Left cardiac atrium (tissue), 4 donors: ENCODE measurements around the gene GPR151. TPM values are rescaled to one million over a fixed set of nuclear protein-coding genes. Genes with fewer than 3 reads are reported as not detected.

Source experiments
- ATAC-seq, 2 donors: fragments of 200-7000 bp; cut with Tn5 transposase; one replicate each; pipeline ENCODE4 v1.9.1; 2020; ENCODE audit warnings: mild to moderate bottlenecking in 2 of 2, moderate library complexity in 2 of 2
- DNase-seq: peaks from one replicate; pipeline ENCODE4 v3.0.0-alpha.2; 2020
- intact Hi-C, 2 donors: fragments of 100-400 bp; cut with DNase I; formaldehyde crosslinking; loops; one replicate each; pipeline versions ENCODE4 v1.14.1 to v1.15.1; 2022 to 2023
- total RNA-seq, 2 donors: library from RNA; stranded (reverse); fragmentation: NEBNext Ultra II Directional; extraction: Animal tissue kit (Norgen Biotek cat#: 25700); gene quantifications; one replicate each; pipeline ENCODE4 v1.2.1, GENCODE V29; 2021
- donor health status: DM: no; HTN: yes; CAD: no.
- donor health status: DM: no; HTN: yes; CAD: no; lungs with severe emphysema.
- donor health status: DM: yes; HTN: yes; CAD: no.
- donor health status: Dilated cardiomyopathy.

The GPR151 gene
- total RNA-seq, 2 donors from 2014 or later: not detected

GRCh38 chr5:146466521-146467349, 49.3 kb downstream of the GPR151 start:
- no peak for DNase-seq
- ATAC-seq: no peak
- intact Hi-C loops: loop anchor here in 1 of 2 donors (5.0 kb wide), 1 partner anchor 501 kb away; no protein-coding TSS in a partner anchor

DNA sequence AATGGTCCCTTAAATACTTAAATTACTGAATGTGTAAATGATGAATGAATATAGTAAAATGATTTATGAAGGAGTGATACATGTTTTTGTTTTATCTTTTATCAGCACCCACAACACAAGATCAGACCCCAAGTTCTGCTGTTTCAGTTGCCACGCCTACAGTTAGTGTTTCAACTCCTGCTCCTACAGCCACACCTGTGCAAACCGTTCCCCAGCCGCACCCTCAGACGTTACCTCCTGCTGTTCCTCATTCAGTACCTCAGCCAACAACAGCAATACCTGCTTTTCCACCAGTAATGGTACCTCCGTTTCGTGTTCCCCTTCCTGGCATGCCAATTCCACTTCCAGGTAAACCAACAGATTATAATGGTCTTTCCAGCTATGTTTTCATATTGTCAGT, 52.5 kb downstream of the GPR151 start:
- ATAC-seq: no peak
- DNase-seq: no peak
- intact Hi-C loops: no loop called here

Other genes with a start within 250 kb of the GPR151 start
- under 1 TPM in 1 of 2 donors, not detected in 1; 0.16 TPM for gene POU4F3, start 177.4 kb downstream of the GPR151 start, total RNA-seq
- 10 to 100 TPM; 16.7 to 33.5 TPM for gene TCERG1, start 68.9 kb downstream of the GPR151 start, total RNA-seq